GM21619 (cell line): Measurements from ENCODE around the gene PIP4K2A.
"Not testable (repeated sequence)": the region's sequence is repeated elsewhere in the genome, so short reads cannot be mapped to it uniquely, and the experiment has no call there.

Experiments used
- ATAC-seq: cut with Tn5 transposase; IDR thresholded peaks from one replicate; pipeline ENCODE4 v1.9.1; 2021; ENCODE audit not compliant: unreplicated experiment

Gene PIP4K2A

DNA sequence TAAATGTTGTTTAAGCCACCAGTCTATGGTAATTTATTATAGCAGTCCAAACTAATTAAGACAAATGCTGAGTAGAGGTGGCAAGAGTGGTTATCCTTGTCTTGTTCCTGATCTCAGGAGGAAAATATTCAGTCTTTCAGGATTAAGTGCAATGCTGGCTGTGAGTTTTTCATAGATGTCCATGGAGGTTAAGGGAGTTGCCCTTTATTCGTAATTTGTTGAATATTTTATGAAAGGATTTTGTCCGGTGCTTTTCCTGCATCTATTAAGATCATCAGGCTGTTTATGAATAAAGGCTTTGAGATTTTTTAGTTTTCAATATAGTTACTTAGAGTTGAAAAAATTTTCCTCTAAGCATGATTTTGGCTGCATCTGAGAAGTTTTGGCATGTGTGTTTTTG lies 186.9 kb downstream of the PIP4K2A start:
- ATAC-seq = no peak

GRCh38 chr10:22524333-22524732 lies 190.0 kb downstream of the PIP4K2A start:
- not testable (repeated sequence) for ATAC-seq

DNA sequence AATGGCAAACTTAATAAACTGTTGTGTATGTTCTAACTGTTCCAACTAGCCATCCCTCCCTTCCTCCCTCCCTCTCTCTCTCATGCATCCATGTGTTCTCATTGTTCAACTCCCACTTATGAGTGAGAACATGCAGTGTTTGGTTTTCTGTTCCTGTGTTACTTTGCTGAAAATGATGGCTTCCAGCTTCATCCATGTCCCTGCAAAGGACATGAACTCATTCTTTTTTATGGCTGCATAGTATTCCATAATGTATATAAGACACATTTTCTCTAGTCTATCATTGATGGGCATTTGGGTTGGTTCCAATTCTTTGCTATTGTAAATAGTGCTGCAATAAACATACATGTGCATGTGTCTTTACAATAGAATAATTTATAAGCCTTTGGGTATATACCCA lies 193.7 kb downstream of the PIP4K2A start:
- ATAC-seq = not testable (repeated sequence)

GRCh38 chr10:22518167-22518724 lies 196.1 kb downstream of the PIP4K2A start:
- ATAC-seq = no peak

GRCh38 chr10:22515009-22515408 lies 199.4 kb downstream of the PIP4K2A start:
- ATAC-seq = no peak

- ATAC-seq = not testable (repeated sequence)
Measured at GRCh38 chr10:22514414-22514758, 200.0 kb downstream of the PIP4K2A start.

DNA sequence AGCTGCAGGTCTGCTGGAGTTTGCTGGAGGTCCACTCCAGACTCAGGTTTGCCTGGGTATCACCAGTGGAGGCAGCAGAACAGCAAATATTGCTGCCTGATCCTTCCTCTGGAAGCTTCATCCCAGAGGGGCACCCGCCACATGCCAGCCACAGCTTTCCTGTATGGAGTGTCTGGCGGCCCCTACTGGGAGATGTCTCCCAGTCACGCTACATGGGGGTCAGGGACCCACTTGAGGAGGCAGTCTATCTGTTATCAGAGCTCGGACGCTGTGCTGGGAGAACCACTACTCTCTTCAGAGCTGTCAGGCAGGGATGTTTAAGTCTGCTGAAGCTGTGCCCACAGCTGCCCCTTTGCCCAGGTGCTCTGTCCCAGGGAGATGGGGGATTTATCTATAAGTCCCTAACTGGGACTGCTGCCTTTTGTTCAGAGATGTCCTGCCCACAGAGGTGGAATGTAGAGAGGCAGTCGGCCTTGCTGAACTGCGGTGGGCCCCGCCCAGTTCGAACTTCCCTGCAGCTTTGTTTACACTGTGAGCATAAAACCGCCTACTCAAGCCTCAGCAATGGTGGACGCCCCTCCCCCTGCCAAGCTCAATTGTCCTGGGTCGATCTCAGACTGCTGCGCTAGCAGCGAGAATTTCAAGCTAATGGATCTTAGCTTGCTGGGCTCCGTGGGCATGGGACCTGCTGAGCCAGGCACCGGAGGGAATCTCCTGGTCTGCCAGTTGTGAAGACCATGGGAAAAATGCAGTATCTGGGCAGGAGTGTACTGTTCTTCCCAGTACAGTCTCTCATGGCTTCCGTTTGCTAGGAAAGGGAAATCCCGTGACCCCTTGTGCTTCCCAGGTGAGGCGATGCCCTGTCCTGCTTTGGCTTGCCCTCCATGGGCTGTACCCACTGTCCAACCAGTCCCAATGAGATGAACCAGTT lies 200.6 kb downstream of the PIP4K2A start:
- ATAC-seq = not testable (repeated sequence)

GRCh38 chr10:22512015-22512414 lies 202.4 kb downstream of the PIP4K2A start:
- ATAC-seq = not testable (repeated sequence)

DNA sequence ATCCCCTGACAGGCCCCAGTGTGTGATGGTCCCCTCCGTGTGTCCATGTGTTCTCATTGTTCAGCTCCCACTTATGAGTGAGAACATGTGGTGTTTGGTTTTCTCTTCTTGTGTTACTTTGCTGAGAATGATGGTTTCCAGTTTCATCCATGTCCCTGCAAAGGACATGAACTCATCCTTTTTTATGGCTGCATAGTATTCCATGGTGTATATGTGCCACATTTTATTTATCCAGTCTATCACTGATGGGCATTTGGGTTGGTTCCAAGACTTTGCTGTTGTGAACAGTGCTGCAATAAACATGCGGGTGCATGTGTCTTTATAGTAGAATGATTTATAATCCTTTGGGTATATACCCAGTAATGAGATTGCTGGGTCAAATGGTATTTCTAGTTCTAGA lies 206.2 kb downstream of the PIP4K2A start:
- not testable (repeated sequence) for ATAC-seq

DNA sequence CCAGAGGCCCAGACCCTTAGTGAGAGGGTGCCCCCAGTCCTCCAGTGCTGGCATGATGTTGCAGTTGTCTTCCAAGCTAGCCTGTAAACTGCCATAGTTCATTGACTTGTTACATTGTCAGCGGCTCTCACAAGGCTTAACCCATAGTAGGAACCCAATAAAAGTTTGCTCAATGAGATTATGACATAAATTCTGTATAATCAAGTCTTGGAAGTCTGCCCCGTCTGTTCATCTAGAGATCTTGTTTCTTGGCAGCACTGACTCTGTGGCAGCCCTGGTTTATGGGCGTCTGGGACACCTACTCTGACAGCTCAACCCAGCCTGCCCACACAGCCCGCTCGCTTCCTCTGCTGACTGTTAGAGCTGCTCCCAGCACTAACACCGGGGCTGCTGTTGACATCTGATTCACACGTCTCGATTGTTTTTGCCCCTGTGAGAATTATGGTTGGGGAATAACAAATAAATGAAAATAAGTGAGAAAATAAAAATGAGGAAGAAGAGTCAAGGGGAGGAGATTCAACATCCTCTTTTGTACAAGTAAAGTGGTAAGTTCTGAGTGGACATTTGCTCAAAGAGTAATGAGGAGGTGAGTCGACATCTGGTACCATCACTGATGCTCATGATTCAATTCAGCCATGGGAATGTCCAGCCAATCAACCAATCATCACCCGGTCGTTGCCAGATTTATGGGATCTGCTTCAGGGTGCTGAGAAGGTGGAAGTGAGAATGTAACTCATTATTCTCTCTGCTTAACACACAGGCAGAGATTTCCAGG lies 208.3 kb downstream of the PIP4K2A start:
- peak; percentile 62 for ATAC-seq

GRCh38 chr10:22504766-22505165 lies 209.6 kb downstream of the PIP4K2A start:
- no peak for ATAC-seq

GRCh38 chr10:22503315-22504088 lies 210.9 kb downstream of the PIP4K2A start:
- ATAC-seq = no peak

GRCh38 chr10:22501863-22502262 lies 212.5 kb downstream of the PIP4K2A start:
- no peak for ATAC-seq

- ATAC-seq = no peak
Measured at GRCh38 chr10:22501413-22501812, 213.0 kb downstream of the PIP4K2A start.

DNA sequence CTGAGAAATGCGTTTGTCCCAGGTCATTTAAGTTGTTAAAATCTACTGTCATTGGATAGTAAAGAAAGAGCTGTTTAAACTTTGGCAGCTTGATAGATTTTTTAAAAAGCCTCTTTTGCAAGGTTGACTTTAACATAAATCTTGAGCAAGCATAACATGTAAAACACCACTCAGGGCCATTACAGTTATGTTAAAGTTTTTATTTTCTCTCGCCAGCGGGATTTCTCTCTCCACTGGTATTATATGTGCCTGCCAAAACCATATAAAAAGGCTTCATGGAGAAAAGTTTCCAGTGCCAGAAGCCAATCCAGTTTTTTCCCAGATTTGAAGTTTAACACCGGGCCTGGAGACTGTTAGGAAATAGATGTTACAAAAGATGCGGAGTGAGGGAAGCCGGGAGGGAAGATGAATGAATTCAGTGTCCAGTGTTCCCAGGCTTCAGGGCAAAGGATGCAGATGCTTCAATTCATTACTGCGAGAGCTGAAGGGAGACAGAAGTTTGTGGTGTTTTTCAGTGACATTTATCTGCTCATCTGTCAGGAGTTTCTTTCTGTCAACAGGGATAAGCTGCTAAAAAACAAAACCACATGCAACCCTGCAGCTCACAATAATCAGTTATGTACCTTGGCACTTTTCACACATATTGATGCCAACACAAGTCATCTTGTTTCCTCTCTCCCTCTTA lies 213.6 kb downstream of the PIP4K2A start:
- ATAC-seq = no peak

DNA sequence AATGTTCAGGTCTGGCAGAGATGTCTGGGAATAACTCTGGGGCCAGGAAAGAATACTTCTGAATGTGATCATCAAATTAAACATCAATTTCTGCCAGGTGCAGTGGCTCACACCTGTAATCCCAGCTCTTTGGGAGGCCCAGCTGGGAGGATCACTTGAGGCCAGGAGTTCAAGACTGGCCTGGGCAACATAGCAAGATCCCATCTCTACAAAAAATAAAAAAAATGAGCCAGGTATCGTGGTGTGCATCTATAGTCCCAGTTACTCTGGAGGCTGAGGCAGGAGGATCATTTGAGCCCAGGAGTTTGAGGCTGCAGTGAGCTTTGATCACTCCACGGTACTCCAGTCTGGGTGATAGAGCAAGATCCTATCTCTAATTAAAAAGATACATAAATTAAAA lies 214.4 kb downstream of the PIP4K2A start:
- ATAC-seq = not testable (repeated sequence)

DNA sequence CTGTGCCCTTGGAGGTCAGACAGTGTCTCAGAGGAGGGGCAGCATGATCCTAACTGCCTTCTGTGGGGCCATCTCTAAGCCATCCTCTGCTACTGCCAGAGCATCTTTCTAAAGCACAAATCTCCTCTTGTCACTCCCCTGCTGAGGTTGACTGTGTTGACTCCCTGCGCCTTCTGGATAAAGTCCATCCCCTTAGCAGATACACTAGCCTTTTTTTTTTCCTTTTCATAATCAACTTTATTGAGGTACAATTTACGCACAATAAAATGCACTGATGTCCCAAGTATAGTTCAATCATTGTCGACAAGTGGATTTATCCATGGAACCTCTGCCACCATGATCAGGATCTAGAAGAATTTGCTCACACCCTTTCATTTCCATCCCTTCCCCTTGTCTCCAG lies 219.0 kb downstream of the PIP4K2A start:
- no peak for ATAC-seq

- ATAC-seq = no peak
Measured at GRCh38 chr10:22494007-22494406, 220.4 kb downstream of the PIP4K2A start.

DNA sequence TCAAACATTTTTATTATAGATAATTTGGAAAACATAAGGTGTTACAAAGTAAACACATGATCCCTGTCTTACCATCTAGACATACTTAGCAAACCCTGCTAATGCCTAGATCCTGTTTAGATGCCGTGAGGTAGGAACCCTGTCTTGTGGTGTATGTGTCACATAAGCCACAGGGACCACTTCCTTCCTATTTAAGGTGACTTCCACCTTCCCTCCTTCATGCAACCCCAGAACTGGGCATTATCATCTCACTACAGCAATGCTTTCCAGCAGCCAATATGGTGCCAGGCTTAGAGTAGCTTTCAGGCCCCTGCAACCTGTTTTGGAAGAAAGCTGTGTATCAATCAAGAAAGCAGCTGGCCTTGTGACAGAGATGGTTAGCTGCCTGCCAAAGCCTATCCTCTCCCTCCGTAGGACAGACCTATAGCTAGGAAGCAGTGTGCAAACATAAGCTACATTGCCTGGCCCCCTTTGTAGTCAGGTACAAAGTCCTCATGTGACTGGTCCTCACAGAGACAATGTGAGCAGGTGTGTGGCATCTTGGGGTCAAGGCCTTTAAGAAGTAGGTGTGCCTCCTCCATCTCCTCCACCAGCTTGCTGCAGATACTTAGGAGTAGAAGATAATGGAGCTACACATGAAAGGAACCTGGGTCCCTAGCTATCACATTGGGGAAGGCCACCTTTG lies 222.3 kb downstream of the PIP4K2A start:
- ATAC-seq = peak; percentile 51

DNA sequence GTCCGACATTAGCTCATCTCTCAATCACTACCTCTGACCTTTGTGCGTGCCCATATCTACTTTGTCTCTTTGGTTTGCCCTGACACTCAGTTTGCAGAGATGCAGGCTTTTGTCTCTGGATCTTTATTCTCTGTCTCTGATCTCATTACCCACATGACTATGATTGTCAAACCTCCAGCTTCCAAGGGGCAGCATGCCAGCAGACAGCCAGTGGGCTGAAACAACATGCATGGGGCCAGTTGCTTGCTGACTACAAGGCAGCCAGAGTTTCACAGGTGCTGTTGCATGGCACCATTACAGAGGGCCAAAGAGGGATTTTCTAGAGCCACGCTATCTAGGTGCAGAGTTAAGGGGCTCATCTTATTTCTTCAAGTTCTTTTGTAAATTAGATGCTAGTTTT lies 222.9 kb downstream of the PIP4K2A start:
- ATAC-seq = no peak
